ENCODE data around the gene CCSER1.

Gene CCSER1

DNA sequence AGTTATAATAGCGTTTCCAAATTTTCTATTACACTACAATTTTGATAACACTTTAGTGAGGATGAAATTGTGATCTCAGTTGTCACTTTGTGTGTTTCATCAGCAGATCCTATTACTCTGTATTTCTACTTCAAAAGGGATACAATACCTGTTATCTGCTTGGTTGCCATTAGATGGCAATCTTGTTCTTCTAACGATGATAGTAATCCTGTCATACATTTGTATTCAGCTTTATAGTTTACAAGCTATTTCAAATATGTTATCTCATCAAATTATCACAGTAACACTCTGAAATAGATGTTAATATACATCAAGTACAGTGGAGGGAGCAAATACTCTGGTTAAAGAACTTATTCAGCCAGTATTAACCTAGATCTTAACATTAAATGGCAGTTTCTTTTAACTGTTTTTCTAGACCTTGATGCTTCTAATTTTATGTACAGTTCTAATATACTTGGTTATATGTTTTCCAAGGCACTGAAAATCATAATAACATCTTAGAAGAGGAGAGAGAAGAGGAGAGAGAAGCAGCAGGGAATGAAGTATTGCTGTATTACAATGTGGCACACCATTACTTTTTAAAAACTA is 292.0 kb downstream of the CCSER1 start:
- H4K8ac ChIP-seq (ENCODE audit: low read depth, low read length) = no peak overlapping the region
- no peak overlapping the region for H3K9ac ChIP-seq (ENCODE audit: low read depth, low read length, poor library complexity)
- H2AK5ac ChIP-seq (ENCODE audit: low read depth, low read length) = no peak overlapping the region
- no CpG with 5 or more reads among the region's 2 CpGs for WGBS, 2 donors (ENCODE audit: extremely low coverage in 2 of 2, insufficient read length in 2 of 2, insufficient replicate concordance in 1 of 2)
- H2BK15ac ChIP-seq (ENCODE audit: low read length) = no peak overlapping the region
- H3K4me3 ChIP-seq (ENCODE audit: low read length in 2 of 2) = no peak overlapping the region
- DNase-seq (ENCODE audit: low spot score) = peak; percentile 26
- H3K18ac ChIP-seq (ENCODE audit: low read length) = no peak overlapping the region
- no peak overlapping the region for H4K91ac ChIP-seq (ENCODE audit: low read depth, low read length, poor library complexity)
- H3K79me1 ChIP-seq (ENCODE audit: low read depth, low read length) = no peaks in the 10 kb centered on the region
- H3K27me3 ChIP-seq (ENCODE audit: control insufficient read depth in 3 of 3, insufficient read depth in 3 of 3, low read depth in 1 of 3, low read length in 3 of 3) = no peaks in the 10 kb centered on the region
- H3K23ac ChIP-seq (ENCODE audit: low read depth, low read length, poor library complexity) = no peak overlapping the region
- H2BK12ac ChIP-seq (ENCODE audit: low read length) = no peak overlapping the region
- H2AFZ ChIP-seq (ENCODE audit: low read length) = peak overlapping the region; percentile 44
- no peak overlapping the region for H3K4ac ChIP-seq (ENCODE audit: low read length)
- H3K27ac ChIP-seq (replicated peaks; ENCODE audit: low read length) = no peak overlapping the region
- H3K9me3 ChIP-seq (replicated peaks in 1 of 2; ENCODE audit: control insufficient read depth in 2 of 2, insufficient read depth in 1 of 2, low read depth in 1 of 2, low read length in 2 of 2) = no peaks in the 10 kb centered on the region
- no peak overlapping the region for H3K14ac ChIP-seq (ENCODE audit: low read length)
- H3K4me1 ChIP-seq (ENCODE audit: control insufficient read depth in 2 of 2, insufficient read depth in 1 of 2, low read depth in 1 of 2, low read length in 2 of 2) = no peaks in the 10 kb centered on the region
- H3K36me3 ChIP-seq (replicated peaks in 1 of 2; ENCODE audit: control insufficient read depth in 2 of 2, insufficient read depth in 2 of 2, low read length in 2 of 2) = no peaks in the 10 kb centered on the region
- no peak overlapping the region for H3K4me2 ChIP-seq (ENCODE audit: insufficient read depth, low read length, poor library complexity, severe bottlenecking)
- no peak overlapping the region for H2BK120ac ChIP-seq (ENCODE audit: low read depth, low read length)
- no peak overlapping the region for H2BK5ac ChIP-seq (ENCODE audit: low read length)

DNA sequence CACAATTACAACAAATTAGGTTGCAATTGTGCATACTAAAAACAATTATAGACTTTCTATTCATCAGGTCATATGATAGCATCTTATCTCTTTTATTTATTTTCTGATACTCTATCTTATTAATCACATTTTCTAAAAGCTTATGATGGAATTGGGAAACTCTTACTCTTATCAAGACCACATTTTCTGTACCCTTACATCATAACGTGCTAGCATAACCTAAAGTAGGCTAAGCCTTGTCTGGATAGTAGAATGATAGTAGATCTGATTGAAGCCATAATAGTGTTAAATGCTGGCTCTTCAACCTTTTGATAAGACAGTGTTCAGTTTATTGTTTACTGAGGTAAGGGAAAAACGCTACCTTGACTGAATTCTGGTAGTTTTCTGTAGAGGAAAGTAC is 294.0 kb downstream of the CCSER1 start:
- no peaks in the 10 kb centered on the region for H3K79me1 ChIP-seq (ENCODE audit: low read depth, low read length)
- H3K9me3 ChIP-seq (replicated peaks in 1 of 2; ENCODE audit: control insufficient read depth in 2 of 2, insufficient read depth in 1 of 2, low read depth in 1 of 2, low read length in 2 of 2) = no peaks in the 10 kb centered on the region
- H3K9ac ChIP-seq (ENCODE audit: low read depth, low read length, poor library complexity) = no peak overlapping the region
- no peak overlapping the region for H3K14ac ChIP-seq (ENCODE audit: low read length)
- no peak overlapping the region for H3K23ac ChIP-seq (ENCODE audit: low read depth, low read length, poor library complexity)
- H3K36me3 ChIP-seq (replicated peaks in 1 of 2; ENCODE audit: control insufficient read depth in 2 of 2, insufficient read depth in 2 of 2, low read length in 2 of 2) = no peaks in the 10 kb centered on the region
- H2AK5ac ChIP-seq (ENCODE audit: low read depth, low read length) = no peak overlapping the region
- no peaks in the 10 kb centered on the region for H3K27me3 ChIP-seq (ENCODE audit: control insufficient read depth in 3 of 3, insufficient read depth in 3 of 3, low read depth in 1 of 3, low read length in 3 of 3)
- no peak overlapping the region for H4K91ac ChIP-seq (ENCODE audit: low read depth, low read length, poor library complexity)
- H3K4me3 ChIP-seq (ENCODE audit: low read length in 2 of 2) = no peak overlapping the region
- H2BK15ac ChIP-seq (ENCODE audit: low read length) = no peak overlapping the region
- no peak overlapping the region for H3K27ac ChIP-seq (replicated peaks; ENCODE audit: low read length)
- H3K18ac ChIP-seq (ENCODE audit: low read length) = no peak overlapping the region
- H2BK5ac ChIP-seq (ENCODE audit: low read length) = no peak overlapping the region
- no peaks in the 10 kb centered on the region for H3K4me1 ChIP-seq (ENCODE audit: control insufficient read depth in 2 of 2, insufficient read depth in 1 of 2, low read depth in 1 of 2, low read length in 2 of 2)
- WGBS, 2 donors (ENCODE audit: extremely low coverage in 2 of 2, insufficient read length in 2 of 2, insufficient replicate concordance in 1 of 2) = no CpG with 5 or more reads among the region's 2 CpGs
- no peak overlapping the region for H4K8ac ChIP-seq (ENCODE audit: low read depth, low read length)
- no peak overlapping the region for H2AFZ ChIP-seq (ENCODE audit: low read length)
- no peak overlapping the region for H2BK12ac ChIP-seq (ENCODE audit: low read length)
- H3K4me2 ChIP-seq (ENCODE audit: insufficient read depth, low read length, poor library complexity, severe bottlenecking) = no peak overlapping the region
- no peak overlapping the region for H3K4ac ChIP-seq (ENCODE audit: low read length)
- H2BK120ac ChIP-seq (ENCODE audit: low read depth, low read length) = no peak overlapping the region
- no peak for DNase-seq (ENCODE audit: low spot score)

DNA sequence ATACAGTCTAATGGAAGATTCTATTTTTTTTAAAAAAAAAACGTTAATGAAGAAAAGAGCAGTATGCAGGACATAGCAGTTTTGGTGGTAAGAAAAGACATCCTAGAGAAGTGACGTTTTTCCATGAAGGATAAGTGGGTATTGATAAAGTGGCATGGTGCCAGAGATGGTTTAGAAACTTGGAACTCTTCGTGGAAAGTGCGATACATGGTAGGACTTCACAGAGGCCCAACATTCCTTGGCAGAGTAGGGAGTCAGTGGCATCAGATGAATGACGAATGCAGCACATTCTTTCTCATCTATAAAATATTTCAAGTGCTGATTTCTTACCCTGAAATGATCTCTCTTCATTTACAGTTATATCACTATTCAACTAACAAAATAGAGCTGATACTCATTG is 298.7 kb downstream of the CCSER1 start:
- Histone ChIP-seq H3K4me2 (ENCODE audit: insufficient read depth, low read length, poor library complexity, severe bottlenecking) (no peak overlapping the region), H2BK5ac (ENCODE audit: low read length) (no peak overlapping the region), H3K4me1 (ENCODE audit: control insufficient read depth in 2 of 2, insufficient read depth in 1 of 2, low read depth in 1 of 2, low read length in 2 of 2) (no peaks in the 10 kb centered on the region), H2BK12ac (ENCODE audit: low read length) (no peak overlapping the region), H2AK5ac (ENCODE audit: low read depth, low read length) (no peak overlapping the region), H3K14ac (ENCODE audit: low read length) (no peak overlapping the region), H4K91ac (ENCODE audit: low read depth, low read length, poor library complexity) (no peak overlapping the region), H3K79me1 (ENCODE audit: low read depth, low read length) (no peaks in the 10 kb centered on the region), H3K4me3 (ENCODE audit: low read length in 2 of 2) (no peak overlapping the region), H3K4ac (ENCODE audit: low read length) (no peak overlapping the region), H3K27ac (replicated peaks; ENCODE audit: low read length) (no peak overlapping the region), H3K9ac (ENCODE audit: low read depth, low read length, poor library complexity) (no peak overlapping the region), H3K36me3 (replicated peaks in 1 of 2; ENCODE audit: control insufficient read depth in 2 of 2, insufficient read depth in 2 of 2, low read length in 2 of 2) (no peaks in the 10 kb centered on the region), H3K23ac (ENCODE audit: low read depth, low read length, poor library complexity) (no peak overlapping the region), H4K8ac (ENCODE audit: low read depth, low read length) (no peak overlapping the region), H3K18ac (ENCODE audit: low read length) (no peak overlapping the region), H2AFZ (ENCODE audit: low read length) (no peak overlapping the region), H3K27me3 (ENCODE audit: control insufficient read depth in 3 of 3, insufficient read depth in 3 of 3, low read depth in 1 of 3, low read length in 3 of 3) (no peaks in the 10 kb centered on the region), H3K9me3 (replicated peaks in 1 of 2; ENCODE audit: control insufficient read depth in 2 of 2, insufficient read depth in 1 of 2, low read depth in 1 of 2, low read length in 2 of 2) (no peaks in the 10 kb centered on the region), H2BK15ac (ENCODE audit: low read length) (no peak overlapping the region), H2BK120ac (ENCODE audit: low read depth, low read length) (no peak overlapping the region)
- no peak for DNase-seq (ENCODE audit: low spot score)
- WGBS, 2 donors (ENCODE audit: extremely low coverage in 2 of 2, insufficient read length in 2 of 2, insufficient replicate concordance in 1 of 2) = no CpG with 5 or more reads among the region's 5 CpGs

DNA sequence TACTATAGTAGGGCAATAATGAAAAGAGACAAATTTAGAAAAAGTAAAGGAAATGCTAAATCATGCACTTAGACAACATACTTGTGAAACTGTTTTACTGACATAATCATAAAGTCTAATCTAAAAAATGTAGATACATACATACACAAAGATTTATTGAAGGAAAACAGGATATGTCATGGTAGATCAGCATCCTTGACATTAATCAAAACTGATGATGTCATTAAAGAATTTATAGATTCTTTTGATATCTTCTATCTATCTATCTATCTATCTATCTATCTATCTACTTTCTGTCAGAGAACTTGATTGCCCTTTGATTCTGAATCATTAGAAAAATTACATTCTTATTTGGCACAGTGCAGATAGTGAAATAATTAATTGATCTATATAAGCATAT is 311.3 kb downstream of the CCSER1 start:
- Histone ChIP-seq H3K14ac (ENCODE audit: low read length) (no peak overlapping the region), H2BK5ac (ENCODE audit: low read length) (no peak overlapping the region), H2AFZ (ENCODE audit: low read length) (no peak overlapping the region), H3K4me3 (ENCODE audit: low read length in 2 of 2) (no peak overlapping the region), H3K4me2 (ENCODE audit: insufficient read depth, low read length, poor library complexity, severe bottlenecking) (no peak overlapping the region), H3K4ac (ENCODE audit: low read length) (no peak overlapping the region), H3K27me3 (ENCODE audit: control insufficient read depth in 3 of 3, insufficient read depth in 3 of 3, low read depth in 1 of 3, low read length in 3 of 3) (no peaks in the 10 kb centered on the region), H3K27ac (replicated peaks; ENCODE audit: low read length) (no peak overlapping the region), H3K9me3 (replicated peaks in 1 of 2; ENCODE audit: control insufficient read depth in 2 of 2, insufficient read depth in 1 of 2, low read depth in 1 of 2, low read length in 2 of 2) (no peaks in the 10 kb centered on the region), H3K4me1 (ENCODE audit: control insufficient read depth in 2 of 2, insufficient read depth in 1 of 2, low read depth in 1 of 2, low read length in 2 of 2) (peaks cover 0 to 2% of the 10 kb centered on the region in 2 donors), H2BK15ac (ENCODE audit: low read length) (no peak overlapping the region), H2AK5ac (ENCODE audit: low read depth, low read length) (no peak overlapping the region), H3K9ac (ENCODE audit: low read depth, low read length, poor library complexity) (no peak overlapping the region), H4K91ac (ENCODE audit: low read depth, low read length, poor library complexity) (no peak overlapping the region), H3K79me1 (ENCODE audit: low read depth, low read length) (no peaks in the 10 kb centered on the region), H2BK12ac (ENCODE audit: low read length) (no peak overlapping the region), H3K23ac (ENCODE audit: low read depth, low read length, poor library complexity) (no peak overlapping the region), H4K8ac (ENCODE audit: low read depth, low read length) (no peak overlapping the region), H3K18ac (ENCODE audit: low read length) (no peak overlapping the region), H2BK120ac (ENCODE audit: low read depth, low read length) (no peak overlapping the region), H3K36me3 (replicated peaks in 1 of 2; ENCODE audit: control insufficient read depth in 2 of 2, insufficient read depth in 2 of 2, low read length in 2 of 2) (no peaks in the 10 kb centered on the region)
- no peak for DNase-seq (ENCODE audit: low spot score)
